HG02885 (cell line): Measurements from ENCODE around the gene PLXDC2.
"Not testable (repeated sequence)": the region's sequence is repeated elsewhere in the genome, so short reads cannot be mapped to it uniquely, and the experiment has no call there.

Experiments
- ATAC-seq: cut with Tn5 transposase; IDR thresholded peaks from one replicate; pipeline ENCODE4 v1.9.1; 2021; ENCODE audit warnings: mild to moderate bottlenecking; ENCODE audit not compliant: unreplicated experiment, poor library complexity

PLXDC2 gene

GRCh38 chr10:20156511-20156910 is 340.3 kb downstream of the PLXDC2 start:
- ATAC-seq, result no peak

GRCh38 chr10:20157314-20157713 is 341.1 kb downstream of the PLXDC2 start:
- ATAC-seq, result no peak

- ATAC-seq, result no peak
Observed at GRCh38 chr10:20158086-20158485, 341.9 kb downstream of the PLXDC2 start.

- no peak for ATAC-seq
Observed at GRCh38 chr10:20162123-20162522, 345.9 kb downstream of the PLXDC2 start.

GRCh38 chr10:20166096-20166675 is 350.0 kb downstream of the PLXDC2 start:
- no peak for ATAC-seq

- ATAC-seq, result no peak
Observed at GRCh38 chr10:20170661-20171060, 354.4 kb downstream of the PLXDC2 start.

- no peak for ATAC-seq
Observed at GRCh38 chr10:20173046-20173445, 356.8 kb downstream of the PLXDC2 start.

- ATAC-seq, result no peak
Observed at GRCh38 chr10:20175719-20176118, 359.5 kb downstream of the PLXDC2 start.

- no peak for ATAC-seq
Observed at GRCh38 chr10:20180766-20181165, 364.5 kb downstream of the PLXDC2 start.

- ATAC-seq, result no peak
Observed at GRCh38 chr10:20181434-20181833, 365.2 kb downstream of the PLXDC2 start.

- no peak for ATAC-seq
Observed at GRCh38 chr10:20185116-20185515, 368.9 kb downstream of the PLXDC2 start.

GRCh38 chr10:20191392-20191791 is 375.2 kb downstream of the PLXDC2 start:
- ATAC-seq, result not testable (repeated sequence)

GRCh38 chr10:20195076-20195475 is 378.8 kb downstream of the PLXDC2 start:
- ATAC-seq, result no peak

- no peak for ATAC-seq
Observed at GRCh38 chr10:20200758-20201157, 384.5 kb downstream of the PLXDC2 start.

GRCh38 chr10:20202337-20202736 is 386.1 kb downstream of the PLXDC2 start:
- ATAC-seq, result no peak

- no peak for ATAC-seq
Observed at GRCh38 chr10:20207653-20208052, 391.4 kb downstream of the PLXDC2 start.

GRCh38 chr10:20209098-20209497 is 392.9 kb downstream of the PLXDC2 start:
- not testable (repeated sequence) for ATAC-seq

GRCh38 chr10:20215547-20216152 is 399.4 kb downstream of the PLXDC2 start:
- ATAC-seq, result no peak

- no peak for ATAC-seq
Observed at GRCh38 chr10:20221356-20221755, 405.1 kb downstream of the PLXDC2 start.

GRCh38 chr10:20228729-20229128 is 412.5 kb downstream of the PLXDC2 start:
- no peak for ATAC-seq

GRCh38 chr10:20232079-20232705 is 416.0 kb downstream of the PLXDC2 start:
- no peak for ATAC-seq

GRCh38 chr10:20233423-20233822 is 417.2 kb downstream of the PLXDC2 start:
- ATAC-seq, result no peak
